OCI-LY3 (cell line): ENCODE results near the gene FYN.

Experiments
- H2AFZ ChIP-seq: fragments of 200-600, 300-600 bp; shearing (Covaris generic); 2 replicates; pipeline ENCODE4 v1.6.0; 2014; ENCODE audit warnings: antibody characterized with exemption, low read depth, low read length
- H3K27ac ChIP-seq: fragments of 200-600, 300-600 bp; sonication (generic); 2 replicates; pipeline ENCODE4 v1.5.1; 2014; ENCODE audit warnings: mild to moderate bottlenecking, low read length, moderate library complexity, mixed read lengths
- H3K27me3 ChIP-seq: fragments of 200-600, 300-600 bp; sonication (generic); 2 replicates; pipeline ENCODE4 v1.6.1; 2014; ENCODE audit warnings: low read depth, low read length, mixed read lengths
- H3K36me3 ChIP-seq: fragments of 200-600, 300-600 bp; sonication (generic); replicated peaks from 2 replicates; pipeline ENCODE3; 2014; ENCODE audit warnings: low read depth, low read length, mixed read lengths
- H3K4me1 ChIP-seq: fragments of 300-600, 200-600 bp; sonication (generic); 2 replicates; pipeline ENCODE4 v1.6.1; 2014; ENCODE audit warnings: low read length, mixed read lengths
- H3K4me2 ChIP-seq: fragments of 200-600, 300-600 bp; sonication (generic); 2 replicates; pipeline ENCODE4 v1.6.1; 2014; ENCODE audit warnings: low read length, mixed read lengths
- H3K4me3 ChIP-seq: fragments of 300-600, 200-600 bp; sonication (generic); 2 replicates; pipeline ENCODE4 v1.5.1; 2014; ENCODE audit warnings: antibody characterized with exemption, mild to moderate bottlenecking, low read length, moderate library complexity
- H3K79me2 ChIP-seq: fragments of 300-600, 200-600 bp; shearing (Covaris generic); 2 replicates; pipeline ENCODE4 v1.6.1; 2014; ENCODE audit warnings: mild to moderate bottlenecking, low read length, mixed read lengths
- H3K9ac ChIP-seq: fragments of 300-600, 200-600 bp; shearing (Covaris generic); 2 replicates; pipeline ENCODE4 v1.6.0; 2014; ENCODE audit warnings: mild to moderate bottlenecking, low read length, moderate library complexity
- H3K9me3 ChIP-seq: fragments of 200-600, 300-600 bp; shearing (Covaris generic); 2 replicates; pipeline ENCODE4 v1.6.1; 2014; ENCODE audit warnings: low read length, mixed read lengths; ENCODE audit not compliant: insufficient read depth
- H4K20me1 ChIP-seq: fragments of 200-600, 300-600 bp; sonication (generic); 2 replicates; pipeline ENCODE4 v1.6.1; 2016; ENCODE audit warnings: low read length, mixed read lengths; ENCODE audit not compliant: insufficient read depth
- CTCF ChIP-seq: fragments of 200-600, 300-600 bp; sonication (generic); IDR thresholded peaks from 2 replicates; pipeline ENCODE4 v1.5.1; 2014; ENCODE audit warnings: antibody characterized with exemption, low read length, low read depth
- EZH2phosphoT487 ChIP-seq: fragments of 200-600 bp; shearing (Covaris generic); IDR thresholded peaks from 2 replicates; pipeline ENCODE4 v1.6.1; 2018; ENCODE audit warnings: antibody characterized with exemption, mixed run types, low read depth

The FYN gene

GRCh38 chr6:111702268-111702667 is 171.0 kb downstream of the FYN start:
- TF ChIP-seq CTCF (no peak), EZH2phosphoT487 (no peak)
- no peaks in the 10 kb centered on the region for H4K20me1 ChIP-seq
- H3K27me3 ChIP-seq, result no peaks in the 10 kb centered on the region
- H3K9ac ChIP-seq, result no peak overlapping the region
- no peak overlapping the region for H3K27ac ChIP-seq
- H3K4me3 ChIP-seq, result no peak overlapping the region
- H3K4me2 ChIP-seq, result no peak overlapping the region
- no peaks in the 10 kb centered on the region for H3K79me2 ChIP-seq
- no peak overlapping the region for H2AFZ ChIP-seq
- no peaks in the 10 kb centered on the region for H3K36me3 ChIP-seq
- no peaks in the 10 kb centered on the region for H3K9me3 ChIP-seq
- no peaks in the 10 kb centered on the region for H3K4me1 ChIP-seq

GRCh38 chr6:111701146-111701545 is 172.1 kb downstream of the FYN start:
- Histone ChIP-seq H3K27ac (no peak overlapping the region), H3K4me2 (no peak overlapping the region), H3K79me2 (no peaks in the 10 kb centered on the region), H3K36me3 (no peaks in the 10 kb centered on the region), H3K4me3 (no peak overlapping the region), H3K27me3 (no peaks in the 10 kb centered on the region), H2AFZ (no peak overlapping the region), H3K9me3 (no peaks in the 10 kb centered on the region), H3K4me1 (0 out of 2 replicates have a peak, but pooled peaks cover 3% of the 10 kb centered on the region), H4K20me1 (no peaks in the 10 kb centered on the region), H3K9ac (no peak overlapping the region)
- TF ChIP-seq CTCF, result no peak

- Histone ChIP-seq H3K27me3 (no peaks in the 10 kb centered on the region), H3K36me3 (no peaks in the 10 kb centered on the region), H3K79me2 (no peaks in the 10 kb centered on the region), H3K4me2 (no peak overlapping the region), H2AFZ (no peak overlapping the region), H3K27ac (no peak overlapping the region), H3K4me3 (no peak overlapping the region), H3K9ac (no peak overlapping the region), H4K20me1 (no peaks in the 10 kb centered on the region), H3K4me1 (0 out of 2 replicates have a peak, but pooled peaks cover 3% of the 10 kb centered on the region), H3K9me3 (no peaks in the 10 kb centered on the region)
- TF ChIP-seq EZH2phosphoT487 (no peak), CTCF (no peak)
Observed at GRCh38 chr6:111700135-111700690, 173.0 kb downstream of the FYN start.

- Histone ChIP-seq H3K4me3 (no peak overlapping the region), H3K4me1 (0 out of 2 replicates have a peak, but pooled peaks cover 3% of the 10 kb centered on the region), H3K4me2 (no peak overlapping the region), H3K9me3 (no peaks in the 10 kb centered on the region), H3K27me3 (no peaks in the 10 kb centered on the region), H2AFZ (no peak overlapping the region), H3K27ac (no peak overlapping the region), H3K9ac (no peak overlapping the region), H3K79me2 (no peaks in the 10 kb centered on the region), H3K36me3 (no peaks in the 10 kb centered on the region), H4K20me1 (no peaks in the 10 kb centered on the region)
- no peak for TF ChIP-seq EZH2phosphoT487
- TF ChIP-seq CTCF, result no peak
Observed at GRCh38 chr6:111699123-111699522, 174.1 kb downstream of the FYN start.
